Measurements from ENCODE around the gene DLL4.

The DLL4 gene

GRCh38 chr15:40928821-40929659 is at the start of gene DLL4:
Gene DLL4 (plus strand): TSS chr15:40929340. CDS start chr15:40929669, 329 bp downstream.
- no peak for DNase-seq (ENCODE audit: low read depth in 3 of 3)

GRCh38 chr15:40879609-40880008 is 49.5 kb upstream of the DLL4 start:
- DNase-seq (ENCODE audit: low read depth in 3 of 3): no peak

GRCh38 chr15:40881351-40881750 is 47.8 kb upstream of the DLL4 start:
- DNase-seq (ENCODE audit: low read depth in 3 of 3): no peak

- no peak for DNase-seq (ENCODE audit: low read depth in 3 of 3)
Observed at GRCh38 chr15:40886586-40886985, 42.6 kb upstream of the DLL4 start.

GRCh38 chr15:40889112-40889511 is 40.0 kb upstream of the DLL4 start:
- no peak for DNase-seq (ENCODE audit: low read depth in 3 of 3)

- no peak for DNase-seq (ENCODE audit: low read depth in 3 of 3)
Observed at GRCh38 chr15:40891138-40891537, 38.0 kb upstream of the DLL4 start.

- no peak for DNase-seq (ENCODE audit: low read depth in 3 of 3)
Observed at GRCh38 chr15:40891810-40892446, 37.2 kb upstream of the DLL4 start.

- DNase-seq (ENCODE audit: low read depth in 3 of 3): no peak
Observed at GRCh38 chr15:40892447-40893012, 36.6 kb upstream of the DLL4 start.

GRCh38 chr15:40893019-40893670 is 36.0 kb upstream of the DLL4 start:
- no peak for DNase-seq (ENCODE audit: low read depth in 3 of 3)

GRCh38 chr15:40893733-40894680 is 35.1 kb upstream of the DLL4 start, which contains the start of gene VPS18:
Gene VPS18 (plus strand): TSS chr15:40894450. CDS start chr15:40894769, 319 bp downstream.
- DNase-seq (ENCODE audit: low read depth in 3 of 3): peak; percentile 97 to 99 (median 98)

- peak in 1 of 3 experiments; percentile 32 for DNase-seq (ENCODE audit: low read depth in 3 of 3)
Observed at GRCh38 chr15:40894681-40895448, 34.3 kb upstream of the DLL4 start.

- no peak for DNase-seq (ENCODE audit: low read depth in 3 of 3)
Observed at GRCh38 chr15:40899536-40900207, 29.5 kb upstream of the DLL4 start.

- DNase-seq (ENCODE audit: low read depth in 3 of 3): no peak
Observed at GRCh38 chr15:40900256-40901052, 28.7 kb upstream of the DLL4 start.

- no peak for DNase-seq (ENCODE audit: low read depth in 3 of 3)
Observed at GRCh38 chr15:40901053-40901443, 28.1 kb upstream of the DLL4 start.

GRCh38 chr15:40902605-40903561 is 26.3 kb upstream of the DLL4 start:
- no peak for DNase-seq (ENCODE audit: low read depth in 3 of 3)

- no peak for DNase-seq (ENCODE audit: low read depth in 3 of 3)
Observed at GRCh38 chr15:40904552-40905201, 24.5 kb upstream of the DLL4 start.
